ENCODE measurements around the gene EML6.
"Not testable (repeated sequence)": the region's sequence is repeated elsewhere in the genome, so short reads cannot be mapped to it uniquely, and the experiment has no call there.

EML6 gene

GRCh38 chr2:54805255-54805654 lies 81.8 kb downstream of the EML6 start:
- DNase-seq (ENCODE audit: low read depth) = no peak

GRCh38 chr2:54806975-54807374 lies 83.5 kb downstream of the EML6 start:
- DNase-seq (ENCODE audit: low read depth) = no peak

- no peak for DNase-seq (ENCODE audit: low read depth)
Measured at GRCh38 chr2:54808661-54809060, 85.2 kb downstream of the EML6 start.

GRCh38 chr2:54809819-54810218 lies 86.4 kb downstream of the EML6 start:
- DNase-seq (ENCODE audit: low read depth) = no peak

- DNase-seq (ENCODE audit: low read depth) = no peak
Measured at GRCh38 chr2:54810246-54810645, 86.8 kb downstream of the EML6 start.

GRCh38 chr2:54813584-54813983 lies 90.1 kb downstream of the EML6 start:
- DNase-seq (ENCODE audit: low read depth) = no peak

- DNase-seq (ENCODE audit: low read depth) = no peak
Measured at GRCh38 chr2:54814389-54815147, 91.1 kb downstream of the EML6 start.

- DNase-seq (ENCODE audit: low read depth) = no peak
Measured at GRCh38 chr2:54815148-54815539, 91.7 kb downstream of the EML6 start.

GRCh38 chr2:54818226-54818625 lies 94.8 kb downstream of the EML6 start:
- DNase-seq (ENCODE audit: low read depth) = no peak

GRCh38 chr2:54820558-54820957 lies 97.1 kb downstream of the EML6 start:
- no peak for DNase-seq (ENCODE audit: low read depth)

- no peak for DNase-seq (ENCODE audit: low read depth)
Measured at GRCh38 chr2:54824567-54824966, 101.1 kb downstream of the EML6 start.

- DNase-seq (ENCODE audit: low read depth) = no peak
Measured at GRCh38 chr2:54830546-54830945, 107.1 kb downstream of the EML6 start.

GRCh38 chr2:54831480-54831879 lies 108.0 kb downstream of the EML6 start:
- DNase-seq (ENCODE audit: low read depth) = no peak

GRCh38 chr2:54834721-54835120 lies 111.3 kb downstream of the EML6 start:
- no peak for DNase-seq (ENCODE audit: low read depth)

GRCh38 chr2:54836477-54836876 lies 113.0 kb downstream of the EML6 start:
- DNase-seq (ENCODE audit: low read depth) = no peak

- peak; percentile 41 for DNase-seq (ENCODE audit: low read depth)
Measured at GRCh38 chr2:54838585-54839035, 115.1 kb downstream of the EML6 start.

- DNase-seq (ENCODE audit: low read depth) = no peak
Measured at GRCh38 chr2:54839461-54840255, 116.2 kb downstream of the EML6 start.

- DNase-seq (ENCODE audit: low read depth) = no peak
Measured at GRCh38 chr2:54840559-54841468, 117.4 kb downstream of the EML6 start.

GRCh38 chr2:54841500-54841899 lies 118.0 kb downstream of the EML6 start:
- not testable (repeated sequence) for DNase-seq (ENCODE audit: low read depth)

GRCh38 chr2:54845094-54845493 lies 121.6 kb downstream of the EML6 start:
- no peak for DNase-seq (ENCODE audit: low read depth)

- DNase-seq (ENCODE audit: low read depth) = no peak
Measured at GRCh38 chr2:54845514-54845913, 122.1 kb downstream of the EML6 start.
